WERI-Rb-1 (cell line): ENCODE data around the gene HOXC6.
"Not testable (repeated sequence)": the region's sequence is repeated elsewhere in the genome, so short reads cannot be mapped to it uniquely, and the experiment has no call there.

Source experiments
- DNase-seq: peaks from one replicate; pipeline ENCODE4 v3.0.0-alpha.2; 2020
- H3K27ac ChIP-seq: fragments of 250-450 bp; sonication (Bioruptor Pico); 2 replicates; pipeline ENCODE4 v1.5.1; 2020; ENCODE audit warnings: mild to moderate bottlenecking, moderate library complexity
- H3K27me3 ChIP-seq: fragments of 250-450 bp; sonication (Bioruptor Pico); 2 replicates; pipeline ENCODE4 v1.5.1; 2021; ENCODE audit warnings: mild to moderate bottlenecking, low read depth, moderate library complexity; ENCODE audit not compliant: insufficient read depth, severe bottlenecking
- H3K36me3 ChIP-seq: fragments of 250-450 bp; sonication (Bioruptor Pico); 2 replicates; pipeline ENCODE4 v1.5.1; 2020; ENCODE audit warnings: mild to moderate bottlenecking, moderate library complexity
- H3K4me3 ChIP-seq: 2 replicates; pipeline ENCODE4 v1.5.1; 2011; ENCODE audit warnings: low read depth, mild to moderate bottlenecking, control low read depth, low read length
- H3K9me3 ChIP-seq: fragments of 250-450 bp; sonication (Bioruptor Pico); 2 replicates; pipeline ENCODE4 v1.5.1; 2021; ENCODE audit warnings: mild to moderate bottlenecking, moderate library complexity; ENCODE audit not compliant: severe bottlenecking
- TF ChIP-seq, protein P1 (sequence below): IDR thresholded peaks from 2 replicates; pipeline ENCODE4 v1.5.1; 2011; ENCODE audit warnings: low read depth, mild to moderate bottlenecking, control low read depth, inconsistent platforms, low read length

The HOXC6 gene

GRCh38 chr12:54066408-54066807 lies 38.2 kb downstream of the HOXC6 start:
- Histone ChIP-seq H3K27ac (no peak overlapping the region), H3K27me3 (no peaks in the 10 kb centered on the region), H3K36me3 (no peaks in the 10 kb centered on the region), H3K9me3 (no peaks in the 10 kb centered on the region), H3K4me3 (no peak overlapping the region)
- TF ChIP-seq, protein P1, sequence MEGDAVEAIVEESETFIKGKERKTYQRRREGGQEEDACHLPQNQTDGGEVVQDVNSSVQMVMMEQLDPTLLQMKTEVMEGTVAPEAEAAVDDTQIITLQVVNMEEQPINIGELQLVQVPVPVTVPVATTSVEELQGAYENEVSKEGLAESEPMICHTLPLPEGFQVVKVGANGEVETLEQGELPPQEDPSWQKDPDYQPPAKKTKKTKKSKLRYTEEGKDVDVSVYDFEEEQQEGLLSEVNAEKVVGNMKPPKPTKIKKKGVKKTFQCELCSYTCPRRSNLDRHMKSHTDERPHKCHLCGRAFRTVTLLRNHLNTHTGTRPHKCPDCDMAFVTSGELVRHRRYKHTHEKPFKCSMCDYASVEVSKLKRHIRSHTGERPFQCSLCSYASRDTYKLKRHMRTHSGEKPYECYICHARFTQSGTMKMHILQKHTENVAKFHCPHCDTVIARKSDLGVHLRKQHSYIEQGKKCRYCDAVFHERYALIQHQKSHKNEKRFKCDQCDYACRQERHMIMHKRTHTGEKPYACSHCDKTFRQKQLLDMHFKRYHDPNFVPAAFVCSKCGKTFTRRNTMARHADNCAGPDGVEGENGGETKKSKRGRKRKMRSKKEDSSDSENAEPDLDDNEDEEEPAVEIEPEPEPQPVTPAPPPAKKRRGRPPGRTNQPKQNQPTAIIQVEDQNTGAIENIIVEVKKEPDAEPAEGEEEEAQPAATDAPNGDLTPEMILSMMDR, result no peak
- DNase-seq, result no peak

DNA sequence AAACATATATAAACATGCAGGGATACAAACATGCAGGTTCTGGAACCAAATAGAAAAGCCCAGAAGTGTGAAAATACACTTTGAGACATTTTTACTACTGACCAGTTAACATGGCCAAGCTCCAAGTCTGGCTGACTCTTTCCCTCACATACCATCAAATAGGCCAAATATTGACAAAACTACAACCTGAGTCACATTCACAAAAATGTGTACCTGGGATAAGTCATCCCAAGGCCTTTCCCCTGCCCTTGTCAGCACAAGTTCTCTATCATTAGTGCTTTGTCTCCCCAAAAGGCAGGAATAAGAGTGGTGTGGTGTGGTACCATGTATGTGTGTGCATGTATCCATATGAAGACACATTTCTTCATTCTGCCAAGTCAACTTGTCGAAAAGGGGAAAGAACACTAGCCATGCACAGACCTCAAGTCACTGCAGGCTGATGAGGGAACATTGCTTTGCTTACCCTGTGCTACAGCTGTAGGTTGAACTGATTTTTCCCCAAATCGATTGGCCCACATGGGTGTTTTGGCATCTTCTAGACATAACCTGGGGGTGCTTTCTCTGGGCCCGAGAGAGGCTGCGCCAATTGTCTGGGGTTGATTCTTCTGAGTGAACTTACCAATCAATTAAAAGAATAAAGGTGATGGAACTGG lies 40.3 kb downstream of the HOXC6 start:
- no peak for DNase-seq
- TF ChIP-seq, protein P1, result no peak
- no peak overlapping the region for H3K27ac ChIP-seq
- H3K27me3 ChIP-seq, result no peaks in the 10 kb centered on the region
- no peak overlapping the region for H3K4me3 ChIP-seq
- H3K9me3 ChIP-seq, result no peaks in the 10 kb centered on the region
- H3K36me3 ChIP-seq, result no peaks in the 10 kb centered on the region

GRCh38 chr12:54071942-54072341 lies 43.7 kb downstream of the HOXC6 start:
- Histone ChIP-seq H3K4me3 (no peak overlapping the region), H3K27me3 (no peaks in the 10 kb centered on the region), H3K36me3 (no peaks in the 10 kb centered on the region), H3K9me3 (no peaks in the 10 kb centered on the region), H3K27ac (no peak overlapping the region)
- DNase-seq, result no peak
- TF ChIP-seq, protein P1, result no peak

- no peaks in the 10 kb centered on the region for H3K27me3 ChIP-seq
- no peak for DNase-seq
Observed at GRCh38 chr12:54074308-54074707, 46.1 kb downstream of the HOXC6 start.

GRCh38 chr12:54075409-54075808 lies 47.2 kb downstream of the HOXC6 start:
- Histone ChIP-seq H3K4me3 (no peak overlapping the region), H3K27me3 (no peaks in the 10 kb centered on the region), H3K9me3 (no peaks in the 10 kb centered on the region), H3K27ac (no peak overlapping the region), H3K36me3 (no peaks in the 10 kb centered on the region)
- TF ChIP-seq, protein P1, result no peak
- no peak for DNase-seq

More at GRCh38 chr12:54074308-54074707, 46.1 kb downstream of the HOXC6 start:
- Histone ChIP-seq H3K27ac (no peak overlapping the region), H3K36me3 (no peaks in the 10 kb centered on the region), H3K4me3 (no peak overlapping the region), H3K9me3 (no peaks in the 10 kb centered on the region)
- TF ChIP-seq, protein P1, result no peak

- DNase-seq, result no peak
- Histone ChIP-seq H3K27ac (no peak overlapping the region), H3K36me3 (no peaks in the 10 kb centered on the region), H3K9me3 (no peaks in the 10 kb centered on the region), H3K27me3 (no peaks in the 10 kb centered on the region), H3K4me3 (no peak overlapping the region)
- TF ChIP-seq, protein P1, result no peak
Observed at GRCh38 chr12:54075974-54076373, 47.7 kb downstream of the HOXC6 start.

DNA sequence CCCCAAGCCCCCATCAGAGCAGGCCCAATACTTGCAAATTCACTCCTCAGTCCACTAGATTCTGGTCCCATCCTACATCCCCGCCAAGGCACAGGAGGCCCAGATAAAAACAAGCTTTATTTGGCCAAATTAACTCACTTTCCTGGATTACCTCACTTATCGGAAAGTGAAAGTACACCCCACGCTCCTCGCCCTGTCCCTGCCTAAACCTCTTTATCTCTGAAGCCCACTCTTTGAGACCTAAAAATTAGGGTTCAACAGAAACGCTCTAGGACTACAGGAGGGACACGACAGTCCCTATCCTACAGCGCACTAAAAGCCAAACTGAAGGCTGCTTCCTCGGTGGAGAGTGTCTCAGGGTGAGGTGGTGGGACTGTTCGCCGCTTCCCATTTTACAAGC lies 49.6 kb downstream of the HOXC6 start:
- H3K36me3 ChIP-seq, H3K9me3 ChIP-seq, H3K27ac ChIP-seq, H3K4me3 ChIP-seq, DNase-seq, H3K27me3 ChIP-seq: not testable (repeated sequence)

DNA sequence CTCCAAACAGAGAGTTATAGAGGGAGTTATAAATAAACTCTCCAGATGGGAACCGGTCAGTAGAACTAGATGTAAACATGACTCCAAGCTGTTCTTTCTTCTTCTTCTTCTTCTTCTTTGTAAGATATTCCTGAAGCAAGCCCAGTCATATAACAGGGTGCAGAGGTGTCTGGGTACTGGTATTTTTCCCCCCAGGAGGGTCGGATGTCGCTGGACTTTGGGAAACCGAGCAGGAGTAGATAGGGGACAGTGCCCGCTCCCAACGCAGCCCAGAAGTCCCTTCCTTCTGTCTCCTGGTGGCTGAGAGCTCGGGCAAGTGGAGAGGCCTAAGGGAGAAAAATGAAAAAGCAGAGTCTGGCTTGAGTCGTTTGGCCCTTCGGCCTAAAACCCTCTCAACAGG lies 50.9 kb downstream of the HOXC6 start:
- not testable (repeated sequence) for H3K27me3 ChIP-seq

More for the DNA sequence above, 50.9 kb downstream of the HOXC6 start:
- H3K27ac ChIP-seq, result peak overlapping the region; percentile 40
- DNase-seq, H3K4me3 ChIP-seq, H3K9me3 ChIP-seq, H3K36me3 ChIP-seq: not testable (repeated sequence)
